ENCODE data around the gene LEMD1. TPM values are rescaled to one million over a fixed set of nuclear protein-coding genes. Genes with fewer than 3 reads are reported as not detected.

The LEMD1 gene
- total RNA-seq, 1 donor from 2014 or later = not detected

- Mint-ChIP-seq H3K9me3 (ENCODE audit: low read depth) (no peaks in the 10 kb centered on the region), H3K27me3 (ENCODE audit: low read depth) (no peaks in the 10 kb centered on the region)
These were observed 41.0 kb downstream of the LEMD1 start for GRCh38 chr1:205380882-205381281.

GRCh38 chr1:205379056-205379455 lies 42.8 kb downstream of the LEMD1 start:
- TF ChIP-seq CTCF (IDR thresholded peaks at IDR 0.05) = no peak
- Mint-ChIP-seq H3K9me3 (ENCODE audit: low read depth) (no peaks in the 10 kb centered on the region), H3K27me3 (ENCODE audit: low read depth) (no peaks in the 10 kb centered on the region), H3K4me3 (ENCODE audit: unreplicated experiment) (no peak overlapping the region), H3K4me1 (ENCODE audit: low read depth) (peaks cover 35% of the 10 kb centered on the region), H3K36me3 (ENCODE audit: low read depth) (no peaks in the 10 kb centered on the region), H3K27ac (ENCODE audit: unreplicated experiment) (no peak overlapping the region)
- no peak for DNase-seq (ENCODE audit: low spot score)

More at GRCh38 chr1:205380882-205381281, 41.0 kb downstream of the LEMD1 start:
- H3K27ac Mint-ChIP-seq (ENCODE audit: unreplicated experiment) = no peak overlapping the region
- no peak for DNase-seq (ENCODE audit: low spot score)
- peaks cover 26% of the 10 kb centered on the region for H3K4me1 Mint-ChIP-seq (ENCODE audit: low read depth)
- TF ChIP-seq CTCF (IDR thresholded peaks at IDR 0.05) = no peak
- no peaks in the 10 kb centered on the region for H3K36me3 Mint-ChIP-seq (ENCODE audit: low read depth)
- H3K4me3 Mint-ChIP-seq (ENCODE audit: unreplicated experiment) = no peak overlapping the region

GRCh38 chr1:205377355-205377754 lies 44.5 kb downstream of the LEMD1 start:
- no peak for TF ChIP-seq CTCF (IDR thresholded peaks at IDR 0.05)
- no peaks in the 10 kb centered on the region for H3K36me3 Mint-ChIP-seq (ENCODE audit: low read depth)
- H3K27ac Mint-ChIP-seq (ENCODE audit: unreplicated experiment) = peak overlapping the region; percentile 5
- H3K4me3 Mint-ChIP-seq (ENCODE audit: unreplicated experiment) = no peak overlapping the region
- DNase-seq (ENCODE audit: low spot score) = no peak
- peaks cover 51% of the 10 kb centered on the region for H3K4me1 Mint-ChIP-seq (ENCODE audit: low read depth)
- H3K9me3 Mint-ChIP-seq (ENCODE audit: low read depth) = no peaks in the 10 kb centered on the region
- H3K27me3 Mint-ChIP-seq (ENCODE audit: low read depth) = no peaks in the 10 kb centered on the region

- no peak for TF ChIP-seq CTCF (IDR thresholded peaks at IDR 0.05)
- no peaks in the 10 kb centered on the region for H3K27me3 Mint-ChIP-seq (ENCODE audit: low read depth)
- DNase-seq (ENCODE audit: low spot score) = no peak
- no peak overlapping the region for H3K4me3 Mint-ChIP-seq (ENCODE audit: unreplicated experiment)
- peaks cover 4% of the 10 kb centered on the region for H3K9me3 Mint-ChIP-seq (ENCODE audit: low read depth)
- H3K27ac Mint-ChIP-seq (ENCODE audit: unreplicated experiment) = peak overlapping the region; percentile 93
- peaks cover 1% of the 10 kb centered on the region for H3K36me3 Mint-ChIP-seq (ENCODE audit: low read depth)
- H3K4me1 Mint-ChIP-seq (ENCODE audit: low read depth) = peaks cover 57% of the 10 kb centered on the region
These were observed 45.1 kb downstream of the LEMD1 start for GRCh38 chr1:205376739-205377138.

- Mint-ChIP-seq H3K4me3 (ENCODE audit: unreplicated experiment) (no peak overlapping the region), H3K9me3 (ENCODE audit: low read depth) (peaks cover 5% of the 10 kb centered on the region), H3K27ac (ENCODE audit: unreplicated experiment) (peak overlapping the region; percentile 93), H3K4me1 (ENCODE audit: low read depth) (peaks cover 59% of the 10 kb centered on the region), H3K27me3 (ENCODE audit: low read depth) (no peaks in the 10 kb centered on the region), H3K36me3 (ENCODE audit: low read depth) (peaks cover 2% of the 10 kb centered on the region)
- TF ChIP-seq CTCF (IDR thresholded peaks at IDR 0.05) = peak; percentile 37
- DNase-seq (ENCODE audit: low spot score) = no peak
These were observed 45.9 kb downstream of the LEMD1 start for GRCh38 chr1:205375835-205376545.

Measured in chondrocyte (in vitro differentiated cells).